ENCODE data around the gene LZTS2. TPM values are rescaled to one million over a fixed set of nuclear protein-coding genes. Genes with fewer than 3 reads are reported as not detected.

The LZTS2 gene
- total RNA-seq, 2 experiments from 2014 or later, result 12.6 to 12.7 TPM

DNA sequence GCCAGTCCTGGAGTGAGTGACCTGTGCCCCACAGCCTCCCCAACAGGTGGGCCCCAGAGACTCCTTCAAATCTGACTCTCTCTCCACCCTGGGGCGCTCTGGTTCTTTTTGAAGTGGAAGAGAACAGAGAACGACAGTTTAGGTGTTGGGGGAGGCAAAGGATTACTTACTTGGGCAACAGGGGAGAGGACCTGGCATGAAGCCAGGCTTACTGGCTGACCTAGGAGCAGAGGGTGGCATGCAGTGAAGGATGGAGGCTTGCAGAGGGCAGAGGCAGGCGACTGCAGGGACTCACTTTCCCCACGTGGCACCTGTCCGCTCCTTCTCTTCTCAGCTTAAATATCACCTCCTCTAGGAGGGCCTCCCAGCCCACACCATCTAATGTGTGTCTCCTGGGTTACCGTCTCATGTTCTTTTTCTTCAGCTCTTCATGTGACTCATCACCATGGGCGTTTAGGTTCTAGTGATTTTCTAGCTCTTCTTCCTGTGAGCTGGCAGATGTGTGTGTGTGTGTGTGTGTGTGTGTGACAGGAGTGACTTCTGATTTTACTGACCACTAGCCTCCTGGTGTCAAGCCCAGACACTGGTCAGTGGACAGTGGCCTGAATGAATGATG is 15.5 kb downstream of the LZTS2 start:
- DNase-seq (no peak), ATAC-seq (no peak)
- no peak overlapping the region for H3K4me3 Mint-ChIP-seq
- H3K27ac Mint-ChIP-seq, result no peak overlapping the region
- H3K4me1 Mint-ChIP-seq, result peaks cover 35% of the 10 kb centered on the region
- H3K27me3 Mint-ChIP-seq, result peaks cover 34% of the 10 kb centered on the region
- CTCF ChIA-PET, result interaction anchor here (0.6 to 7.6 kb wide), 23 partner anchors 9 to 519 kb away, joined by 3 to 174 read pairs (median 5); partner anchors contain the start of genes KAZALD1, LZTS2, MRPL43 and PDZD7
- no peaks in the 10 kb centered on the region for H3K36me3 Mint-ChIP-seq
- no peaks in the 10 kb centered on the region for H3K9me3 Mint-ChIP-seq (ENCODE audit: low read depth)

DNA sequence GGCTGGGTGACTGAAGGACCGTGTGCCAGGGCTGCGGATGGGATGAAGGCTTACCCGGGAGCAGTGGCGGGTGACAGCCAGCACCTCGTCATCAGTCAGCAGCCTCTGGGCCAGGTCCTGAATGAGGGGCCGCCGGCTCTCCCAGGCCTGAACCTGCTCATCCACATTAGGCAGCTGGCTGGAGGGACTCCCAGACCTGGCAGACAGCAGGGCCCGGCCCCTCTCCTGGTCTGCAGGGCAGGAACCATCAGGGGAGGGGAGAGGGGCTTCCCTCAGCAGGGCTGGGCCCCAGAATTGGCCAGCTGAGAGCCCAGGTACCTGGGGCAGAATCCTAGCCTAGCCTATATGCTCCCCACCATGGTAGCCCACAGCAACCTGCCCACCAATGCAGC is 16.0 kb downstream of the LZTS2 start:
- no peak overlapping the region for H3K27ac Mint-ChIP-seq
- H3K4me3 Mint-ChIP-seq, result no peak overlapping the region
- H3K9me3 Mint-ChIP-seq (ENCODE audit: low read depth), result no peaks in the 10 kb centered on the region
- DNase-seq (no peak), ATAC-seq (no peak)
- peaks cover 35% of the 10 kb centered on the region for H3K4me1 Mint-ChIP-seq
- H3K27me3 Mint-ChIP-seq, result peaks cover 39% of the 10 kb centered on the region
- H3K36me3 Mint-ChIP-seq, result no peaks in the 10 kb centered on the region
- CTCF ChIA-PET, result interaction anchor here (0.8 to 7.6 kb wide), 8 partner anchors 15 to 127 kb away, joined by 3 to 174 read pairs (median 6); partner anchors contain the start of genes KAZALD1, LZTS2, PDZD7 and SFXN3

DNA sequence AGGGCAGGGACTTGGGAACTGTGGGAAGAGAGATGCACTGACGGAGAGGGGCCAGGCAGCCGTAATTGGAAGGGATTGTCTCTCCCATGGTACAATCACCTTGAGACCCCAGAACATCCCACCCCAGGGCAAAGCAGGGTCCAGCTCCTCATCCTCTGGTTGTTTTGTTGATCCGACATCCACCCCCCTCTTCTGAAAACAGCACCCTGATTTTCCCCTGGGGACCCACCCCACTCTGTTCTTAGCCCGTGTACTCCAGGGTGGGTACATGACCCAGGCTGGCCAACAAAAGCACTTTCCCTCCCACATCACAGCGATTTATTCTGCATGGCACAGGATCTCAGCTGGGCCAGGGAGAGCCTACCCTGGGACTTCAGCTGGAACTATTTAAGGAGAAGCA is 17.2 kb downstream of the LZTS2 start:
- DNase-seq (no peak), ATAC-seq (no peak)
- CTCF ChIA-PET, result interaction anchor here (1.0 to 7.6 kb wide), 12 partner anchors 8 to 449 kb away, joined by 3 to 174 read pairs (median 10); partner anchors contain the start of genes KAZALD1, LZTS2, PDZD7 and SFXN3
- no peak overlapping the region for H3K4me3 Mint-ChIP-seq
- H3K9me3 Mint-ChIP-seq (ENCODE audit: low read depth), result no peaks in the 10 kb centered on the region
- peaks cover 35% of the 10 kb centered on the region for H3K4me1 Mint-ChIP-seq
- no peak overlapping the region for H3K27ac Mint-ChIP-seq
- peaks cover 43% of the 10 kb centered on the region for H3K27me3 Mint-ChIP-seq
- H3K36me3 Mint-ChIP-seq, result no peaks in the 10 kb centered on the region

DNA sequence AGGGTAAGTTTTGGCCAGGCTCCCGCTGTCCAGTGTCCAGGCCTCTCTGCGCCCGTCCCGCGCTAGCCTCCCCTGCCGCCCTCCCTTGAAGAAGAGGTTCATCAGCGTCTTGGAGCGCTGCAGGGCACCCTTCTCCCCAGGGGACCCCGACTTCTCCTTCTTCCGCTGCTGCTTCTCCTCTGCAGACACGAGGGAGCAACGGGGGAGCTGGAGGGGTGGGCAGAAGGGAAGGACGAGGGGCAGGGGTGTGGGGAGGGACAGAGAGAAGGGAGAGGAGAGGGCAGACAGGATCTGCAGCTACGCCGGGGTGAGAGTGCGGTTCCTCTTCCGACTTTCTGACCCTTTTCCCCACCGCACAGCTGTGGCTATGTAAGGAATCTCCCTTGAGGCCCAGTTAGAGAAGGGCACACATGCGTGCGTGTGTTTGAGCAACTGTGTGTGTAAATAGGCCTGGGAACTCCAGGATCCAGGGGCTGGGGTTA is 18.6 kb downstream of the LZTS2 start:
- CTCF ChIA-PET, result interaction anchor here (0.5 to 7.6 kb wide), 14 partner anchors 9 to 347 kb away, joined by 3 to 174 read pairs (median 14); partner anchors contain the start of genes LZTS2, PDZD7 and SFXN3
- H3K4me3 Mint-ChIP-seq, result no peak overlapping the region
- H3K4me1 Mint-ChIP-seq, result peaks cover 28% of the 10 kb centered on the region
- H3K27me3 Mint-ChIP-seq, result peaks cover 41% of the 10 kb centered on the region
- no peaks in the 10 kb centered on the region for H3K9me3 Mint-ChIP-seq (ENCODE audit: low read depth)
- H3K27ac Mint-ChIP-seq, result no peak overlapping the region
- ATAC-seq (no peak), DNase-seq (no peak)
- H3K36me3 Mint-ChIP-seq, result no peaks in the 10 kb centered on the region

DNA sequence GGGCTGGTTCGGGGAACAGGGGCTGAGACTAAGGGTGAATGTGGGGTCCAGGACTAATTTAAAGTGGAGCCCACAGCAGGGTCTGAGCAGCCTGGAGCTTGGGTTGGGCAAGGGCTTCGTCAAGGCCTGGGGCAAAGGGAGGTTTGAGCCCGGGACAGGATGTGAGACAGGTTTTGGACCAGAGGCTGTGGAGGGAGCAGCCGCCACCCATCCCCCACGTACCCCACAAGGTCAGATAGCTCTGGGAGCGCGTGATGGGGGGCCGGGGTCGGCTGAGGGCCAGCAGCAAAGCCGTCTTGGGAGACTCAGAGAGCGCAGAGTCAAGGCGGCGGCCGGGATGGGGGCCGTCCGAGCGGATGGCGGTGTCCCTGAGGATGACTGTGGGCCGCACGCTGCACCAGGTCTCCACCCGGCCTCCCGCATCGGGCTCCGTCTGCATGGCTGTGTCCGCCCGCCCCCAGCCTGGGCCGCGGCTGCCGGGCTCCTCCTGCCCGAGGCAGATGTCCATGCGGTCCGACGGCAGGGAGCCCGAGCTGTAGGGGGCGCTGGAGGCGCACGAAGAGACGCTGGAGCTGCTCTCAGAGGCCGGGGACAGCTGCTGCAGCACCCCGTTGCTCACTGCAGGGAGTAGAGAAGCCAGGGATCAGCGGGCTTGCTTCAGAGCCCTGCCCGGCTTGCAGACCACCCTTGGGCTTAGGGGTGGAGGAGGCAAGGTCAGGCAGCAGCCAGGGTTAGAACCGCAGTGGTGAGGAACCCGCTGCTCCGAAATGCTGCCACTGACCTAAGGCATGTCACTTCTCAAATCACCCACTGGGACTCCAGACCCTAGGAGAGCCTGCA is 19.2 kb downstream of the LZTS2 start:
- no peak overlapping the region for H3K4me3 Mint-ChIP-seq
- H3K36me3 Mint-ChIP-seq, result no peaks in the 10 kb centered on the region
- DNase-seq (peak; percentile 88), ATAC-seq (peak; percentile 87)
- H3K27me3 Mint-ChIP-seq, result peaks cover 40% of the 10 kb centered on the region
- no peak overlapping the region for H3K27ac Mint-ChIP-seq
- CTCF ChIA-PET, result interaction anchor here (0.5 to 7.6 kb wide), 21 partner anchors 9 to 348 kb away, joined by 3 to 174 read pairs (median 6); partner anchors contain the start of genes LZTS2, PDZD7 and SFXN3
- no peaks in the 10 kb centered on the region for H3K9me3 Mint-ChIP-seq (ENCODE audit: low read depth)
- H3K4me1 Mint-ChIP-seq, result peaks cover 23% of the 10 kb centered on the region

DNA sequence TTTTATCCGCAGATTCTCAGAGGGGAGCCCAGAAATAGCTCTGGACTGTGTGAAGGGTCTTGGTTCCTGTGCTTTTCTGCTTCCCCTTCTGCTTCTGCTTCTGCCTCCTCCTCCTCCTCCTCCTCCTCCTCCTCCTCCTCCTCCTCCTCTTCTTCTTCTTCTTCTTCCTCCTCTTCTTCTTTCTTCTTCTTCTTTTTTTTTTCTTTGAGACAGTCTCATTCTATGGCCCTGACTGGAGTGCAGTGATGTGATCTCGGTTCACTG is 19.8 kb downstream of the LZTS2 start:
- Mint-ChIP-seq H3K4me3 (no peak overlapping the region), H3K27ac (no peak overlapping the region), H3K27me3 (peaks cover 40% of the 10 kb centered on the region), H3K9me3 (ENCODE audit: low read depth) (no peaks in the 10 kb centered on the region), H3K36me3 (no peaks in the 10 kb centered on the region), H3K4me1 (peaks cover 19% of the 10 kb centered on the region)
- DNase-seq (no peak), ATAC-seq (no peak)
- CTCF ChIA-PET, result interaction anchor here (0.6 to 7.6 kb wide), 20 partner anchors 10 to 154 kb away, joined by 3 to 174 read pairs (median 6); partner anchors contain the start of genes LZTS2, PDZD7 and SFXN3

DNA sequence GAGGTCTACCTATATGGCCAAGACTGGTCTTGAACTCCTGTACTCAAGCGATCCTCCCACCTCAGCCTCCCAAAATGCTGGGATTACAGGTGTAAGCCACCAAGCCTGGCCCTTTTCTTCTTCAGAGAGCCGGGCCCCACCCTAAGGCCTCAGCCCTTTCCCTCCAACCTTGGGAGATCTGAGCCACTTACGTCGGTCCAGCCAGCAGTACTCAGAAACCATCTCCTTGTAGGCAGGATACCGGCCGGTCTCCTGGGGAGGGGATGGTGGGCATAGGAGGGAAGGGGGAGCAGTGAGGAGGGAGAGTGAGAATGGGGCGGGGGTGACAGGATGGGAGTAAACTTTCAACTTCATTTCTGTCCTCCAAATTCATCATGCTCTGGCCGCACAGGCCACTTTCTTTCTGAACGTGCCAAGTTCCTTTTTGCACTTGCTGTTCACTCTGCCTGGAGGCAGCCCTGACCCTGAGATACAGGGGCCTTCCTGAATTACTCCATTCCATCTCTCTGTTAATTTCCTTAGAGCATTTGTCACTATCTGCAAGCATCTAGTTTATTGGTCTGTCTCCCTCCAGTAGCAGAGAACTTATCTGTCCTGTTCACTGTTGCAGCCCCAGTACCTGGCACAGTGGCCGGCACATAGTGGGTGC is 20.9 kb downstream of the LZTS2 start:
- no peak overlapping the region for H3K27ac Mint-ChIP-seq
- DNase-seq (no peak), ATAC-seq (no peak)
- H3K4me1 Mint-ChIP-seq, result peaks cover 8% of the 10 kb centered on the region
- H3K36me3 Mint-ChIP-seq, result no peaks in the 10 kb centered on the region
- CTCF ChIA-PET, result interaction anchor here (2.2 to 7.6 kb wide), 5 partner anchors 10 to 42 kb away, joined by 5 to 174 read pairs (median 91); partner anchors contain the start of genes LZTS2, PDZD7 and SFXN3
- no peak overlapping the region for H3K4me3 Mint-ChIP-seq
- no peaks in the 10 kb centered on the region for H3K9me3 Mint-ChIP-seq (ENCODE audit: low read depth)
- peaks cover 40% of the 10 kb centered on the region for H3K27me3 Mint-ChIP-seq

DNA sequence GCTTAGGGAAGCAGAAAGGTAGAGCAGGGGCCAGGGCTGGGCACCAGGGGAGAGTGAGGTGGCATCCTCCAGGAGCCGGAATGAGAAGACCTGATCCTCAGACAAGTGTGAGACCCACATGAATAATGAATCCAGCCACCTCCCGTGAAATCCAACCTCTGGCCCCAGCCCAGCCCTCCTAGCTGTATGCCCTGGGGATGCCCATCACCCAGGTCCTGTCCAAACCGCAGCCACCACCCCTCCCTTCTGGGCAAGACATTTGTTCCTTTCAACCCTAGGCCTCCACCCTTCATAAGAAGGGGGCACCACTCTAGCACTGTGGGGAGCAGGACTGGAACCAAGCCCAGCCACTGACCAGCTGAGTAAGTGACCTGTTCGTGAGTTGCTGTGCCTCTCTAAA is 21.6 kb downstream of the LZTS2 start:
- H3K36me3 Mint-ChIP-seq, result no peaks in the 10 kb centered on the region
- no peaks in the 10 kb centered on the region for H3K9me3 Mint-ChIP-seq (ENCODE audit: low read depth)
- H3K4me1 Mint-ChIP-seq, result peaks cover 8% of the 10 kb centered on the region
- ATAC-seq (no peak), DNase-seq (no peak)
- no peak overlapping the region for H3K27ac Mint-ChIP-seq
- no peak overlapping the region for H3K4me3 Mint-ChIP-seq
- H3K27me3 Mint-ChIP-seq, result peaks cover 39% of the 10 kb centered on the region
- CTCF ChIA-PET, result no interaction called here

DNA sequence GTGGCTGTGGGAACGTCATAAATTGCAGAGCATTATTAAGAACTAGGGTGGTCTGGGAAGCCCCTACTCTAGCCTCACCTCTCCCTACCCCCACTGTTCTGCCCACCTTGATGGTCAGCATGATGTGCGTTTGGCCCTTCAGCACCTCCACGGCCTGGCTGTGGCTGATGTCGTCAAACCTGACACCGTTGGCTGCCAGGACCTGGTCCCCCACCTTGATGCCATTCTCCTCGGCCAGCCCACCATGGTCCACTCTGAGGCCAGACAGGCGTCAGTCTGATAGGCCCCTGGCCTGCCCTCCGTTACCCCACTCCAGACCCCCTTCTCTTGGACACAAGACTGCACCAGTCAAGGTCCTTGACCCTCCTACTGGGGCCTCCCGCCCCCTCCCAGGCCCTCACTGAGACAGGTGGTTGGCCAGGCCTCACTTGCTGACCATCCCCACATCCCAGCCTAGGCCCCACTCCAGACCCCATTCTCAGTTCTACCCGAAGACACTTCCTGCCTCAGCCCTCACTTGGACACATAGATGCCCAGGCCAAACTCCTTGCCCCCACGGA is 22.2 kb downstream of the LZTS2 start:
- Mint-ChIP-seq H3K36me3 (no peaks in the 10 kb centered on the region), H3K9me3 (ENCODE audit: low read depth) (no peaks in the 10 kb centered on the region), H3K27ac (no peak overlapping the region), H3K27me3 (peaks cover 34% of the 10 kb centered on the region), H3K4me1 (peaks cover 8% of the 10 kb centered on the region), H3K4me3 (no peak overlapping the region)
- DNase-seq (no peak), ATAC-seq (no peak)
- CTCF ChIA-PET, result no interaction called here

DNA sequence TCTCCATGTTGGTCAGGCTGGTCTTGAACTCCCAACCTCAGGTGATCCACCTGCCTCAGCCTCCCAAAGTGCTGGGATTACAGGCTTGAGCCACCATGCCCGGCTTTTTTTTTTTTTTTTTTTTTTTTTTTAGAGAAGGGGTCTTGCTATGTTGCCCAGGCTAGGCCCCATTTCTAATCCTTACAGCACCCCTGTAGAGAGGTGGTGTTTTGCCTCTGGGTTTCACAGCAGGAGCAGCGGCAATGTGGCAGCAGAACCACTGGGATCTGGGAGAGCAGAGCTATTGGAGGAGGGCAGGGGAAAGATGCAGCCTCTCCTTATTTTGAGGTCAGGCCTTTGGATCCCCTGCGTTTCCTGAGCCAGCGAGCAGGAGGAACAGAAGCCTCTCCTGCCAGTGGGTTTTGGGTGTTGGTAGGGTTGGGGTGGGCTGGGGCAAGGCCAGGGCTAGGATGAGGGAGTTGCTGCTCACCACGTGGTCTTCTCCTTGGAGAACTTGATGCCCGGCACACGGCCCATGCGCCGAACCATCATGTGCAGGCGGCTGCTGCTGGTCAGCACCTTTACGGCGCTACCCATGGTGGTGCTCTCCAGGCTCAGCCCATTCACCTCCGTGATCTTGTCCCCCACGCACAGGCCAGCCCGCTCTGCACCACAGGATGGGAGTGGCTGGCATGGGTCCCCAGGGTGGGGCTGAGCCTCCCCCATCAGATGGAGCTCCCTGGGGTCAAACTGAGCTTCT is 23.5 kb downstream of the LZTS2 start:
- ATAC-seq (no peak), DNase-seq (no peak)
- no peaks in the 10 kb centered on the region for H3K9me3 Mint-ChIP-seq (ENCODE audit: low read depth)
- H3K27ac Mint-ChIP-seq, result no peak overlapping the region
- H3K4me1 Mint-ChIP-seq, result peaks cover 8% of the 10 kb centered on the region
- CTCF ChIA-PET, result interaction anchor here (2.2 to 2.4 kb wide), 2 partner anchors 9 to 45 kb away, joined by 7 to 9 read pairs; no protein-coding TSS in a partner anchor
- H3K4me3 Mint-ChIP-seq, result no peak overlapping the region
- H3K27me3 Mint-ChIP-seq, result peaks cover 26% of the 10 kb centered on the region
- H3K36me3 Mint-ChIP-seq, result no peaks in the 10 kb centered on the region

DNA sequence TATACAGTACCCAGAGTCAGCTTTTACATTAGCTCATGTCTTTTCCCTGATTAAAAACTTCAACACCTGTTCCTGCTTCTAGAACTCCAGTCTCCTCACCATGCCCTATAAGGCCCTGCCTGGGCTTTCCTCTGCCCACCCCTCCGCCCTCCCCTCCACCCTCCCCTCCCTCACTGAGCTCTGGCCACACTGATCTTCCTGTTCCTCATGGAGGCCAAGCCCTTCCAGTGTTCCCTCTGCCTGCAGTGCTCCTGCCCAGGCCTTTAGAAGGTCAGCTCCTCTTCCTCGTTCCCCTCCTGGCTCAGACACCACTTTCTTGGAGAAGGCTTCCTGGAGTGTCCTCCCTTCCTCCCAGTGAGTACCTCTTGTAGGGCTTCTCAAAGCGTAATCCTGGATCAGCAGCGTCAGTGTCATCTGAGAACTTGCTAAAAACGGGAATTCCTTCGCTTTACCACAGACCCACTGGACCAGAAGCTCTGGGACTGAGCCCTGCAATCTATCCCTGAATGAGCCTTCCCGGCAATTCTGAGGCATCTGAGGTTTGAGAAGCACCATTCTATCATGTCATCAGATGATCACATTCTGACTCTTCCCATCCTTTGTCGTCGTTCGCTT is 27.6 kb downstream of the LZTS2 start:
- H3K27ac Mint-ChIP-seq, result no peak overlapping the region
- H3K36me3 Mint-ChIP-seq, result no peaks in the 10 kb centered on the region
- no peak overlapping the region for H3K4me3 Mint-ChIP-seq
- CTCF ChIA-PET, result interaction anchor here (0.6 to 9.9 kb wide), 7 partner anchors 10 to 34 kb away, joined by 3 to 139 read pairs (median 4); partner anchors contain the start of gene KAZALD1
- H3K4me1 Mint-ChIP-seq, result peaks cover under 1% of the 10 kb centered on the region
- H3K27me3 Mint-ChIP-seq, result peaks cover 18% of the 10 kb centered on the region
- H3K9me3 Mint-ChIP-seq (ENCODE audit: low read depth), result no peaks in the 10 kb centered on the region
- no peak for DNase-seq
- no peak for ATAC-seq
